ENCODE data around the gene TAF1.
"Not testable (repeated sequence)": the region's sequence is repeated elsewhere in the genome, so short reads cannot be mapped to it uniquely, and the experiment has no call there.

Gene TAF1

GRCh38 chrX:71504346-71504745 is 138.2 kb downstream of the TAF1 start:
- DNase-seq: no peak

DNA sequence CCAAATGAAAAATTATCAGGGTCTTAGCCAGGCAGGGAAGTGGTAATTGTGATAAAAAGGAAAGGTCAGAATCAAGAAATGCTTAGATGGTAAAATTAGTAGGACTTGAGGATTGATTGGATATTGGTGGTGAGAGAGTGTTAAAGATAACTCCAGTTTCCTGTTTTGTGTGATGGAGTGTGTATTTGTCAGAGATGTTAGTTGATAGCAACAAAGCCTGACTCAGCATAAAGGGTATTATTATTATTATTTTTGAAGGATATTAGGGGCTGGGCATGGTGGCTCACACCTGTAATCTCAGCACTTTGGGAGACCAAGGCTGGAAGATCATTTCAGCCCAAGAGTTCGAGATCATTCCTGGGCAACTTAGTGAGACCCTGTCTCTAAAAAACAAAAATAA is 143.1 kb downstream of the TAF1 start:
- DNase-seq: no peak

DNA sequence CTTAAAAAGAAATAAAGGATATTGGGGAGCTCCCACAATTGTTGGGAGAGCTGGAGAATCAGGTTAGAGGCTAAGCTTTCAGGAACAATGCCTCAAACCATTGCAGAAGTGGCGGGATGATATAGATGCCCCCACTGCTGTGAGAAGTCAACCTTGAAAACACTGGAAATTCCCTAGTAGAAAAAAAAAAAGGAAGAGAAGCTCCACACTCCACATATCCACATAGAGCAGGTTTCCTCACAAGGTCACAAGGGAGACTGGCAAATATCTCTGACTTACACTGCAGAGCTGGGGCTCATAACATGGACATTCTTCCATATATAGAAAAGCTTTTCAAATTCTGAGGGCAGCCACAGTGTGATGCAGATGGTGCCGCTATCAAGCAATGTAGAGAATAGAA is 144.0 kb downstream of the TAF1 start:
- DNase-seq: no peak

- DNase-seq: not testable (repeated sequence)
Measured at GRCh38 chrX:71513731-71514130, 147.6 kb downstream of the TAF1 start.

DNA sequence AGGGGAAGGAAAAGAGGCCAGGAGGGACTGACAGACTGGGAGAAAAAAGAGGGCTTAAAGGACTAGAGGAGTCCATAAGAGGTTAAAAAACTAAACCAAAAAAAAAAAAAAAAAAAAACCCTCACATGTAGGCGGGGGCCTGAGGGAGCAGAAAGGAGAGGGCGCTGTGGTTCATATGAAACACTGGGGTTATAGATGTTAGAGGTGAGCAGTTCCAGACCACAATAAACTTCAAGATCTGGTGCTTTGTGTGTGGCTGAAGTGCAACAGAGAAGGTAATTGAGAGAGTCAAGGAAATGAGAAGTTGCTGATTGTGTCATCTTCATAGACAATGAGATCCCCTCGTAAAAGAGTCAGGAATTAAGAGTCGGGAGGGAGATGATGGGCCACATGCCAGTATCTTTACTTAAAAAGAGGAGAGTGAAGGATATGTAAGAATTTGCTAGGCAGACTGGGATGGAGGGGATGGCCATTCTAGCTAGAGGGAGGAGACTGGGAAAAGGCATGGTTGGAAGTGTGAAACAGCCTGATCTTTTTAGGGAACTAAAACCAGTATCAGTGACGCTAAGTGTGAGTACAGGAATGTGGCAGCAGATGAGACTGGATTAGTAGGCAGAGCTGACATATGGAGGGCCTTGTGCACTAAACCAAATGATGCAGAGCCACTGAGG is 148.3 kb downstream of the TAF1 start:
- no peak for DNase-seq

DNA sequence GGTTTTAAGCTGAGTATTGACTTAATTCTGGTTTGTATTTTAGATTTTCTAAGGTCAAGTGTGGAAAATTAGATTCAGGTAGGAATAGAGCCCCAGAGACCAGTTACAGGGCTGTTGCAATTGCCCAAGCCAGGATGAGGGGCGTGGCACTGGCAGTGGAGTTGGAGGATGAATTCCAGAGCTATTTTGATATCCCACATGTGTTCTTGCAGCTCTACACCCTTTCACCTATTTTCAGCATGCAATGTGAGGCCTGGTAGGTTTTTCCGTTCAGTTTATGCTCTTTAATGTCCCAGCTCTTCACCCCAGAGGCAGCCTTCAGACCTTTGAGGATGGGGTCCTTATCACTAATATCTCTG is 148.9 kb downstream of the TAF1 start:
- DNase-seq: no peak

Data from activated effector memory CD4-positive, alpha-beta T cell treated with anti-CD3 and anti-CD28 coated beads, Interleukin-2, amount 50 U/mL, for 16 hours (primary cell).